BLaER1 treated with 17β-estradiol and CSF1 and Interleukin-3, amounts not matched to agents 10 nM and 100 nM (cell line): ENCODE results near the gene TTC33.
A peak's percentile ranks its signal among the peaks of the same experiment; 100 is the strongest.

ENCODE experiments used
- H3K27ac ChIP-seq, 11 experiments: shearing (Covaris generic); formaldehyde crosslinking; 2 replicates each; pipeline ENCODE4 v1.8.1; 2022
- H3K27me3 ChIP-seq, 11 experiments: shearing (Covaris generic); formaldehyde crosslinking; 2 replicates each; pipeline ENCODE4 v1.8.1; 2022
- H3K36me3 ChIP-seq, 11 experiments: shearing (Covaris generic); formaldehyde crosslinking; 2 replicates each; pipeline ENCODE4 v1.8.1; 2022
- H3K4me1 ChIP-seq, 10 experiments: shearing (Covaris generic); formaldehyde crosslinking; 2 replicates each; pipeline ENCODE4 v1.8.1; 2022
- H3K4me2 ChIP-seq, 11 experiments: shearing (Covaris generic); formaldehyde crosslinking; 2 replicates each; pipeline ENCODE4 v1.8.1; 2022
- H3K4me3 ChIP-seq, 10 experiments: shearing (Covaris generic); formaldehyde crosslinking; 2 replicates each; pipeline ENCODE4 v1.8.1; 2022
- H3K9ac ChIP-seq, 11 experiments: shearing (Covaris generic); formaldehyde crosslinking; 2 replicates each; pipeline ENCODE4 v1.8.1; 2022
- H3K9me3 ChIP-seq, 11 experiments: shearing (Covaris generic); formaldehyde crosslinking; replicated peaks in 1 of 11; 2 replicates each; pipeline ENCODE4 v1.8.1; 2022
- H4K20me1 ChIP-seq, 11 experiments: shearing (Covaris generic); formaldehyde crosslinking; 2 replicates each; pipeline ENCODE4 v1.8.1; 2022
- Cebpa-rat ChIP-seq, 11 experiments: shearing (Covaris generic); IDR thresholded peaks; 2 replicates each; pipeline ENCODE4 v1.8.1; 2022

Gene TTC33

GRCh38 chr5:40784916-40785315 is 29.2 kb upstream of the TTC33 start:
- H3K9me3 ChIP-seq = peaks cover 15 to 31% (median 26%) of the 10 kb centered on the region in 11 experiments

GRCh38 chr5:40784027-40784653 is 28.4 kb upstream of the TTC33 start:
- Histone ChIP-seq H3K4me1 (peaks cover 0 to 8% (median 0%) of the 10 kb centered on the region in 10 experiments; a peak in 1 of 20 replicates), H3K27ac (no peak overlapping the region), H4K20me1 (peaks cover 44 to 100% (median 88%) of the 10 kb centered on the region in 11 experiments), H3K4me2 (no peak overlapping the region), H3K27me3 (no peaks in the 10 kb centered on the region), H3K9me3 (peaks cover 15 to 30% (median 25%) of the 10 kb centered on the region in 11 experiments), H3K4me3 (no peak overlapping the region), H3K36me3 (peaks cover 15 to 55% (median 38%) of the 10 kb centered on the region in 11 experiments), H3K9ac (no peak overlapping the region)
- no peak for TF ChIP-seq Cebpa-rat (IDR thresholded peaks at IDR 0.05)

More at GRCh38 chr5:40784916-40785315, 29.2 kb upstream of the TTC33 start:
- peaks cover 42 to 100% (median 87%) of the 10 kb centered on the region in 11 experiments for H4K20me1 ChIP-seq
- H3K4me1 ChIP-seq = peaks cover 0 to 16% (median 0%) of the 10 kb centered on the region in 10 experiments; a peak in 3 of 20 replicates
- no peak overlapping the region for H3K4me2 ChIP-seq
- H3K4me3 ChIP-seq = no peak overlapping the region
- TF ChIP-seq Cebpa-rat (IDR thresholded peaks at IDR 0.05) = no peak
- peaks cover 15 to 62% (median 44%) of the 10 kb centered on the region in 11 experiments for H3K36me3 ChIP-seq
- H3K27ac ChIP-seq = no peak overlapping the region
- H3K9ac ChIP-seq = no peak overlapping the region
- H3K27me3 ChIP-seq = no peaks in the 10 kb centered on the region

DNA sequence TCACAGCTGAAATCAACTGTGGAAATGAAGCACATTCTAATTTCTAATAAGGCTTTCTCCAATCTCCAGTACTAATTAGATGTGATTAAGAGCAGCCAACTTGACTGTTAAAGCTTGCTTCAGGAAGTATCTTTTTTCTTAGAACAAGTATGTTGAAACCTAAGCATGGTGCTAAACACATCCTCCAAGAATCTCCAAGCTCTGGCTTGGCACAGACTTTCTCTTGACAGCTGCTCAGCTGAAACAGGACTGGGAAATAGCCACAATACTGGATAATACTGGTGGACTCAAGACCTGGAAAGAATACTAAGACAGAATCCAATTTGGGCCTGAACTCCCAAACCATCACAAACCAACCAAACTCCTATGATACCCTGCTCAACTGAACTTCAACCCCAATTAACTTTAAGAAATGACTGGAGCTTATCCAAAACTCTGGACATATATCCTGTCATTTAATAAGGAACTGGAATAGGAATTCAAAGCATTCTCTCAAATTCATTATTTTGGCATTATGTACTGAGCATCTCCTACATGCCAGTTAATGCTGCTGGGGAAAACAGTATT is 26.2 kb upstream of the TTC33 start:
- peaks cover 0 to 9% (median 0%) of the 10 kb centered on the region in 10 experiments; a peak in 8 of 20 replicates for H3K4me1 ChIP-seq
- H3K9ac ChIP-seq = no peak overlapping the region
- peaks cover 0 to 8% (median 4%) of the 10 kb centered on the region in 11 experiments; a peak in 6 of 22 replicates for H3K9me3 ChIP-seq
- no peaks in the 10 kb centered on the region for H3K27me3 ChIP-seq
- 0 out of 22 replicates have a peak overlapping the region, but pooled peaks of 1 of the 11 experiments have one; percentile 14 for H3K4me2 ChIP-seq
- no peak overlapping the region for H3K4me3 ChIP-seq
- peaks cover 8 to 52% (median 29%) of the 10 kb centered on the region in 11 experiments; a peak in 21 of 22 replicates for H3K36me3 ChIP-seq
- TF ChIP-seq Cebpa-rat (IDR thresholded peaks at IDR 0.05) = no peak
- H3K27ac ChIP-seq = no peak overlapping the region
- peaks cover 48 to 100% (median 89%) of the 10 kb centered on the region in 11 experiments for H4K20me1 ChIP-seq

GRCh38 chr5:40780858-40781257 is 25.1 kb upstream of the TTC33 start:
- H3K4me2 ChIP-seq = no peak overlapping the region
- peaks cover 48 to 100% (median 88%) of the 10 kb centered on the region in 11 experiments for H4K20me1 ChIP-seq
- no peak overlapping the region for H3K9ac ChIP-seq
- no peaks in the 10 kb centered on the region for H3K9me3 ChIP-seq
- no peak overlapping the region for H3K27ac ChIP-seq
- H3K4me1 ChIP-seq = peaks cover 0 to 20% (median 7%) of the 10 kb centered on the region in 10 experiments; a peak in 13 of 20 replicates
- H3K4me3 ChIP-seq = no peak overlapping the region
- H3K36me3 ChIP-seq = peaks cover 16 to 52% (median 29%) of the 10 kb centered on the region in 11 experiments; a peak in 21 of 22 replicates
- H3K27me3 ChIP-seq = no peaks in the 10 kb centered on the region
- TF ChIP-seq Cebpa-rat (IDR thresholded peaks at IDR 0.05) = no peak

DNA sequence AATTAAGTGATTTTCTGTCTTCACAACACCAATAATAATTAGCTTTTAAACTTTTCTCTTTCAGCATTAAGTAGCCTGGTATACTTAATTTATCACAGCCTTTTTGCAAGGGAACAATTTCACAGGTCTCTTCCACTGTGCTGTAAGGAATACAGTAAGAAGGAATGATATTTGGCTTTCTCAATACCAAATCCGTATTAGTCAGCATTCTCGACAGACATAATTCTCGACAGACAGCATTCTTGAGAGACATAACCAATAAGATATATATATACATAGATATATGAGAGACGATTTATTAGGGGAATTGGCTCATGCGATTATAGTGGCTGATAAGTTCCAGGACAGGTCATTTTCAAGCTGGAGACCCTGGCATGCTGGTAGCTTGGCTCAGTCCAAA is 24.4 kb upstream of the TTC33 start:
- Histone ChIP-seq H3K9me3 (no peaks in the 10 kb centered on the region), H4K20me1 (peaks cover 45 to 98% (median 84%) of the 10 kb centered on the region in 11 experiments), H3K9ac (no peak overlapping the region), H3K27ac (no peak overlapping the region), H3K4me3 (no peak overlapping the region), H3K4me1 (peaks cover 0 to 23% (median 8%) of the 10 kb centered on the region in 10 experiments; a peak in 13 of 20 replicates), H3K4me2 (no peak overlapping the region), H3K36me3 (peaks cover 23 to 56% (median 35%) of the 10 kb centered on the region in 11 experiments), H3K27me3 (no peaks in the 10 kb centered on the region)
- no peak for TF ChIP-seq Cebpa-rat (IDR thresholded peaks at IDR 0.05)

GRCh38 chr5:40779561-40779960 is 23.8 kb upstream of the TTC33 start:
- TF ChIP-seq Cebpa-rat (IDR thresholded peaks at IDR 0.05) = no peak
- Histone ChIP-seq H3K27me3 (no peaks in the 10 kb centered on the region), H3K27ac (no peak overlapping the region), H3K4me2 (no peak overlapping the region), H3K4me3 (no peak overlapping the region), H3K9me3 (no peaks in the 10 kb centered on the region), H3K4me1 (peaks cover 0 to 23% (median 8%) of the 10 kb centered on the region in 10 experiments; a peak in 13 of 20 replicates), H3K9ac (no peak overlapping the region), H3K36me3 (peaks cover 29 to 62% (median 41%) of the 10 kb centered on the region in 11 experiments), H4K20me1 (peaks cover 42 to 91% (median 78%) of the 10 kb centered on the region in 11 experiments)

- TF ChIP-seq Cebpa-rat (IDR thresholded peaks at IDR 0.05) = no peak
- Histone ChIP-seq H3K4me2 (no peak overlapping the region), H3K9me3 (no peaks in the 10 kb centered on the region), H3K27me3 (no peaks in the 10 kb centered on the region), H3K36me3 (peaks cover 40 to 69% (median 48%) of the 10 kb centered on the region in 11 experiments), H3K4me1 (peaks cover 0 to 23% (median 8%) of the 10 kb centered on the region in 10 experiments; a peak in 13 of 20 replicates), H3K27ac (no peak overlapping the region), H3K9ac (no peak overlapping the region), H3K4me3 (no peak overlapping the region), H4K20me1 (peaks cover 31 to 84% (median 68%) of the 10 kb centered on the region in 11 experiments)
Measured at GRCh38 chr5:40778133-40778532, 22.4 kb upstream of the TTC33 start.

DNA sequence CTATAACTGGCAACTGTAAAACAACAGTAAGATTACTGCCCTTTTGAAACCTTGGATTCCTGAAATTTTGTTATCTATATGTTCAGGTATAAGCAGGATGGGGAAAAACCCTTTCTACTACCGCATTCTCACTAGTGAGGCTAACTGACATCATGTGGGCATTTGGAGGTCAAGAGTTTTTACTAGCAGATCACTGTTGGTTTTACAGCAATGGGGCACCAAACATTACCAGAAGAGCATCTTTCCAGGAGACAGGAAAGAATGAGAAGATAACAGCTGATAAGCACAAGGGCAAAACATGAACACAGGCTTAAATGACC is 20.9 kb upstream of the TTC33 start:
- Histone ChIP-seq H3K9me3 (no peaks in the 10 kb centered on the region), H3K4me1 (peaks cover 0 to 17% (median 8%) of the 10 kb centered on the region in 10 experiments; a peak in 13 of 20 replicates), H3K4me2 (peak overlapping the region in 5 of 11 experiments; percentile 10 to 41 (median 27); a peak in 7 of 22 replicates), H4K20me1 (peaks cover 20 to 69% (median 53%) of the 10 kb centered on the region in 11 experiments), H3K36me3 (peaks cover 50 to 83% (median 61%) of the 10 kb centered on the region in 11 experiments), H3K9ac (no peak overlapping the region), H3K4me3 (no peak overlapping the region), H3K27me3 (no peaks in the 10 kb centered on the region), H3K27ac (peak overlapping the region in 2 of 11 experiments; percentile 31 to 35; a peak in 3 of 22 replicates)
- no peak for TF ChIP-seq Cebpa-rat (IDR thresholded peaks at IDR 0.05)
